H9 (cell line): ENCODE measurements around the gene TMEM61. TPM values are rescaled to one million over a fixed set of nuclear protein-coding genes. Genes with fewer than 3 reads are reported as not detected.

ENCODE experiments used
- DNase-seq: peaks from one replicate; pipeline ENCODE4 v3.0.0-alpha.2; 2017
- H2AFZ ChIP-seq: one replicate; pipeline ENCODE4 v1.6.1; 2013; ENCODE audit warnings: mild to moderate bottlenecking, low read length, control low read depth, moderate library complexity
- H2AK5ac ChIP-seq: 2 replicates; pipeline ENCODE4 v1.6.1; 2013; ENCODE audit warnings: low read length, control low read depth, mixed read lengths; ENCODE audit not compliant: insufficient read length
- H2BK120ac ChIP-seq: one replicate; pipeline ENCODE4 v1.6.1; 2013; ENCODE audit warnings: low read depth, mild to moderate bottlenecking, low read length, control low read depth, inconsistent platforms; ENCODE audit not compliant: poor library complexity, severe bottlenecking
- H2BK12ac ChIP-seq: 2 replicates; pipeline ENCODE4 v1.6.1; 2013; ENCODE audit warnings: low read length, control low read depth, mixed read lengths, low read depth; ENCODE audit not compliant: insufficient read length
- H2BK15ac ChIP-seq: 2 replicates; pipeline ENCODE4 v1.6.1; 2013; ENCODE audit warnings: low read depth, low read length, control low read depth
- H2BK20ac ChIP-seq: one replicate; pipeline ENCODE4 v1.6.1; 2013; ENCODE audit warnings: low read depth, mild to moderate bottlenecking, low read length, control low read depth, inconsistent platforms; ENCODE audit not compliant: poor library complexity, severe bottlenecking
- H2BK5ac ChIP-seq: 2 replicates; pipeline ENCODE4 v1.6.1; 2013; ENCODE audit warnings: low read length, control low read depth, mixed read lengths; ENCODE audit not compliant: insufficient read length
- H3K14ac ChIP-seq: 2 replicates; pipeline ENCODE4 v1.6.1; 2013; ENCODE audit warnings: low read length, control low read depth; ENCODE audit not compliant: insufficient read depth
- H3K18ac ChIP-seq: 2 replicates; pipeline ENCODE4 v1.6.1; 2013; ENCODE audit warnings: low read depth, mild to moderate bottlenecking, mixed read lengths, low read length, control low read depth; ENCODE audit not compliant: insufficient read length
- H3K23ac ChIP-seq: 2 replicates; pipeline ENCODE4 v1.6.1; 2013; ENCODE audit warnings: low read length, control low read depth, mixed read lengths, low read depth; ENCODE audit not compliant: insufficient read length
- H3K23me2 ChIP-seq: 2 replicates; pipeline ENCODE4 v1.6.1; 2013; ENCODE audit warnings: low read depth, mild to moderate bottlenecking, mixed read lengths, low read length, control low read depth; ENCODE audit not compliant: insufficient read length, poor library complexity, severe bottlenecking
- H3K27ac ChIP-seq: 2 replicates; pipeline ENCODE4 v1.5.1; 2013; ENCODE audit warnings: low read length, control low read depth, mixed read lengths, low read depth; ENCODE audit not compliant: insufficient read length
- H3K27me3 ChIP-seq: 2 replicates; pipeline ENCODE4 v1.6.1; 2013; ENCODE audit warnings: low read length, control low read depth, inconsistent platforms; ENCODE audit not compliant: insufficient read depth
- H3K4ac ChIP-seq: 2 replicates; pipeline ENCODE4 v1.6.1; 2013; ENCODE audit warnings: low read depth, mild to moderate bottlenecking, control low read depth, inconsistent platforms, low read length, moderate library complexity
- H3K4me1 ChIP-seq: 2 replicates; pipeline ENCODE4 v1.6.1; 2013; ENCODE audit warnings: low read length, control low read depth, inconsistent platforms; ENCODE audit not compliant: insufficient read depth
- H3K4me2 ChIP-seq: 2 replicates; pipeline ENCODE4 v1.6.1; 2013; ENCODE audit warnings: low read length, control low read depth, mixed read lengths; ENCODE audit not compliant: insufficient read length, insufficient read depth
- H3K56ac ChIP-seq: 2 replicates; pipeline ENCODE4 v1.6.1; 2013; ENCODE audit warnings: low read depth, mild to moderate bottlenecking, mixed read lengths, low read length, control low read depth; ENCODE audit not compliant: insufficient read length
- H3K79me1 ChIP-seq: 2 replicates; pipeline ENCODE4 v1.6.1; 2013; ENCODE audit warnings: low read depth, mild to moderate bottlenecking, moderate library complexity, low read length, control low read depth, inconsistent platforms; ENCODE audit not compliant: insufficient read depth, poor library complexity, severe bottlenecking
- H3K79me2 ChIP-seq: 2 replicates; pipeline ENCODE4 v1.6.1; 2013; ENCODE audit warnings: low read length, control low read depth, inconsistent platforms; ENCODE audit not compliant: insufficient read depth
- H3K9ac ChIP-seq: 2 replicates; pipeline ENCODE4 v1.6.1; 2013; ENCODE audit warnings: low read length, control low read depth, mixed read lengths; ENCODE audit not compliant: insufficient read length; ENCODE audit errors: extremely low read depth
- H3K9me3 ChIP-seq: one replicate; pipeline ENCODE4 v1.6.1; 2013; ENCODE audit warnings: low read depth, low read length, inconsistent platforms; ENCODE audit not compliant: control insufficient read depth
- H3T11ph ChIP-seq: one replicate; pipeline ENCODE4 v1.6.1; 2013; ENCODE audit warnings: mild to moderate bottlenecking, low read length, control low read depth, inconsistent platforms
- H4K20me1 ChIP-seq: one replicate; pipeline ENCODE4 v1.6.1; 2013; ENCODE audit not compliant: control insufficient read depth, insufficient read length, insufficient read depth
- H4K5ac ChIP-seq: 2 replicates; pipeline ENCODE4 v1.6.1; 2013; ENCODE audit warnings: low read depth, mild to moderate bottlenecking, mixed read lengths, low read length, control low read depth; ENCODE audit not compliant: insufficient read length
- H4K8ac ChIP-seq: replicated peaks from 2 replicates; pipeline ENCODE4 v1.6.1; 2013; ENCODE audit warnings: low read length, control low read depth, mixed read lengths, low read depth; ENCODE audit not compliant: insufficient read length
- H4K91ac ChIP-seq: 2 replicates; pipeline ENCODE4 v1.6.1; 2013; ENCODE audit warnings: low read depth, mild to moderate bottlenecking, moderate library complexity, mixed read lengths, low read length, control low read depth; ENCODE audit not compliant: insufficient read length
- H3K27ac Mint-ChIP-seq, 3 experiments: 2 replicates in 2 of 3; 3 replicates in 1 of 3; pipeline ENCODE4 v1.8.0; 2020 to 2021; ENCODE audit warnings: mixed read lengths in 3 of 3, mild to moderate bottlenecking in 1 of 3, moderate library complexity in 1 of 3
- H3K27me3 Mint-ChIP-seq: 2 replicates; pipeline ENCODE4 v1.8.0; 2021; ENCODE audit warnings: low read depth, mild to moderate bottlenecking, moderate library complexity, mixed read lengths
- H3K36me3 Mint-ChIP-seq, 3 experiments: 2 replicates in 2 of 3; 3 replicates in 1 of 3; pipeline ENCODE4 v1.8.0; 2020 to 2021; ENCODE audit warnings: low read depth in 3 of 3, mixed read lengths in 3 of 3; ENCODE audit not compliant: insufficient read depth in 1 of 3
- H3K4me1 Mint-ChIP-seq, 2 experiments: 2 replicates each; pipeline ENCODE4 v1.8.0; 2020; ENCODE audit warnings: mixed read lengths in 2 of 2
- H3K4me3 Mint-ChIP-seq, 2 experiments: 2 replicates in 1 of 2; 3 replicates in 1 of 2; pipeline ENCODE4 v1.8.0; 2020 to 2021; ENCODE audit warnings: mild to moderate bottlenecking in 2 of 2, mixed read lengths in 2 of 2, moderate library complexity in 1 of 2
- H3K9me3 Mint-ChIP-seq, 2 experiments: 2 replicates in 1 of 2; 3 replicates in 1 of 2; pipeline ENCODE4 v1.8.0; 2020; ENCODE audit warnings: mild to moderate bottlenecking in 2 of 2, mixed read lengths in 2 of 2, moderate library complexity in 1 of 2
- WGBS: extraction: QIAGEN DNeasy Blood & Tissue Kit; methylation state at CpG from one replicate; pipeline ENCODE4 v1.1.7; 2013; ENCODE audit warnings: missing lambda C conversion rate, low lambda C conversion rate, mixed read lengths; ENCODE audit not compliant: insufficient read length; ENCODE audit errors: extremely low coverage; 5-methylcytosine and 5-hydroxymethylcytosine counted together
- total RNA-seq: library from RNA; stranded (reverse); gene quantifications from 2 replicates; pipeline ENCODE4 v1.2.1, GENCODE V29; 2021
- TF ChIP-seq, protein P1 (sequence below): fragments of 200-600 bp; sonication (generic); conservative IDR thresholded peaks from 3 replicates; pipeline ENCODE4 v1.8.0; 2021; ENCODE audit warnings: antibody characterized with exemption, mild to moderate bottlenecking

The TMEM61 gene
- total RNA-seq, 1 experiment from 2014 or later: 0.61 TPM

DNA sequence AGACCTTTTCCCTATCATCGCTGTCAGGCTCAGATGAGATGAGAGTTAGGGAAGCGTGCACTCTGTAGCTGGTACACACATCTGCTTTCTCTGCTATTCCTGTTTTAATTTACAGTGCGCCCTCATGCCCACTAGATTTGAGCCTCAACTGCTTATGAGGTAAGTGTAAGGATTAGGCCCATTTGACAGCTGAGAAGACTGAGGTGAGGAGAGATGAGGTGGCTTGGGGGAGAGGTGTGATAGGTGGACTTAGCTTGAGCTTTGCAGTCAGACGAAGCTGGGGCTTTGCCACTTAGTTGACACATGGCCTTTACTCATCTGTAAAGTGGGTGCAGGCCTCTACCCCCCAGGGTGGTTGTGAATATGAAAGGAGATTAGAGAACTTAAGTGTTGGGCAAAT lies 8.5 kb downstream of the TMEM61 start:
- Histone ChIP-seq H3K27ac (no peak overlapping the region), H3K14ac (no peak overlapping the region), H2AK5ac (no peak overlapping the region), H4K91ac (no peak overlapping the region), H3K4ac (no peak overlapping the region), H4K20me1 (no peaks in the 10 kb centered on the region), H4K5ac (no peak overlapping the region), H3K9ac (no peak overlapping the region), H3K4me2 (no peak overlapping the region), H3K18ac (no peak overlapping the region), H3K23ac (no peak overlapping the region), H2BK120ac (no peak overlapping the region), H3K79me2 (no peaks in the 10 kb centered on the region), H3K27me3 (no peaks in the 10 kb centered on the region), H3K56ac (no peak overlapping the region), H2BK15ac (no peak overlapping the region), H4K8ac (no peak overlapping the region), H2BK12ac (no peak overlapping the region), H3K9me3 (no peaks in the 10 kb centered on the region), H3T11ph (no peak overlapping the region), H3K4me1 (peaks cover 2% of the 10 kb centered on the region; the same call in 1 of the 2 replicates), H2AFZ (no peak overlapping the region), H3K23me2 (no peaks in the 10 kb centered on the region), H2BK5ac (no peak overlapping the region), H3K79me1 (no peaks in the 10 kb centered on the region), H2BK20ac (no peak overlapping the region)
- no peaks in the 10 kb centered on the region; the same call in 1 of the 2 replicates for H3K27me3 Mint-ChIP-seq
- WGBS: no CpG with 5 or more reads among the region's 4 CpGs
- peaks cover 15% of the 10 kb centered on the region in 2 experiments for H3K4me1 Mint-ChIP-seq
- no peaks in the 10 kb centered on the region for H3K36me3 Mint-ChIP-seq
- no peak overlapping the region for H3K4me3 Mint-ChIP-seq
- no peaks in the 10 kb centered on the region for H3K9me3 Mint-ChIP-seq
- TF ChIP-seq, protein P1, sequence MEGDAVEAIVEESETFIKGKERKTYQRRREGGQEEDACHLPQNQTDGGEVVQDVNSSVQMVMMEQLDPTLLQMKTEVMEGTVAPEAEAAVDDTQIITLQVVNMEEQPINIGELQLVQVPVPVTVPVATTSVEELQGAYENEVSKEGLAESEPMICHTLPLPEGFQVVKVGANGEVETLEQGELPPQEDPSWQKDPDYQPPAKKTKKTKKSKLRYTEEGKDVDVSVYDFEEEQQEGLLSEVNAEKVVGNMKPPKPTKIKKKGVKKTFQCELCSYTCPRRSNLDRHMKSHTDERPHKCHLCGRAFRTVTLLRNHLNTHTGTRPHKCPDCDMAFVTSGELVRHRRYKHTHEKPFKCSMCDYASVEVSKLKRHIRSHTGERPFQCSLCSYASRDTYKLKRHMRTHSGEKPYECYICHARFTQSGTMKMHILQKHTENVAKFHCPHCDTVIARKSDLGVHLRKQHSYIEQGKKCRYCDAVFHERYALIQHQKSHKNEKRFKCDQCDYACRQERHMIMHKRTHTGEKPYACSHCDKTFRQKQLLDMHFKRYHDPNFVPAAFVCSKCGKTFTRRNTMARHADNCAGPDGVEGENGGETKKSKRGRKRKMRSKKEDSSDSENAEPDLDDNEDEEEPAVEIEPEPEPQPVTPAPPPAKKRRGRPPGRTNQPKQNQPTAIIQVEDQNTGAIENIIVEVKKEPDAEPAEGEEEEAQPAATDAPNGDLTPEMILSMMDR: no peak
- DNase-seq: no peak
- H3K27ac Mint-ChIP-seq: peak overlapping the region in 1 of 3 experiments; percentile 56; a peak in 2 of 7 replicates
